GM19397 (cell line): ENCODE measurements around the gene MINK1.
"Not testable (repeated sequence)": the region's sequence is repeated elsewhere in the genome, so short reads cannot be mapped to it uniquely, and the experiment has no call there.

Experiments used
- ATAC-seq: cut with Tn5 transposase; IDR thresholded peaks from one replicate; pipeline ENCODE4 v1.9.1; 2021; ENCODE audit warnings: mild to moderate bottlenecking, moderate library complexity; ENCODE audit not compliant: unreplicated experiment

MINK1 gene

GRCh38 chr17:4897785-4898184 lies 64.6 kb downstream of the MINK1 start:
- no peak for ATAC-seq

- no peak for ATAC-seq
Observed at GRCh38 chr17:4898351-4898750, 65.2 kb downstream of the MINK1 start.

- ATAC-seq = no peak
Observed at GRCh38 chr17:4898927-4899326, 65.8 kb downstream of the MINK1 start.

- no peak for ATAC-seq
Observed at GRCh38 chr17:4899341-4900230, 66.4 kb downstream of the MINK1 start, which contains the start of gene C17orf107. Gene C17orf107 (plus strand): TSS chr17:4899536. CDS start chr17:4899763, 227 bp downstream.

- ATAC-seq = no peak
Observed at GRCh38 chr17:4900231-4901107, 67.3 kb downstream of the MINK1 start.

- no peak for ATAC-seq
Observed at GRCh38 chr17:4901108-4901647, 68.0 kb downstream of the MINK1 start.

GRCh38 chr17:4901648-4902344 lies 68.7 kb downstream of the MINK1 start:
- no peak for ATAC-seq

GRCh38 chr17:4902540-4902939 lies 69.4 kb downstream of the MINK1 start:
- ATAC-seq = no peak

- no peak for ATAC-seq
Observed at GRCh38 chr17:4903051-4903818, 70.1 kb downstream of the MINK1 start, which contains the start of gene CHRNE. Gene CHRNE (minus strand): TSS chr17:4903098. CDS start chr17:4903063, 35 bp downstream.

- ATAC-seq = not testable (repeated sequence)
Observed at GRCh38 chr17:4906642-4907041, 73.5 kb downstream of the MINK1 start.

GRCh38 chr17:4908301-4908700 lies 75.2 kb downstream of the MINK1 start:
- ATAC-seq = no peak

GRCh38 chr17:4908711-4909496 lies 75.8 kb downstream of the MINK1 start:
- ATAC-seq = no peak

GRCh38 chr17:4913994-4914393 lies 80.9 kb downstream of the MINK1 start:
- ATAC-seq = no peak

- ATAC-seq = not testable (repeated sequence)
Observed at GRCh38 chr17:4914551-4914950, 81.4 kb downstream of the MINK1 start.

- ATAC-seq = no peak
Observed at GRCh38 chr17:4919511-4920047, 86.4 kb downstream of the MINK1 start.

GRCh38 chr17:4920351-4921048 lies 87.4 kb downstream of the MINK1 start:
- ATAC-seq = no peak

GRCh38 chr17:4921320-4921719 lies 88.2 kb downstream of the MINK1 start:
- no peak for ATAC-seq
